ENCODE measurements around the gene OR2A42. TPM values are rescaled to one million over a fixed set of nuclear protein-coding genes. Genes with fewer than 3 reads are reported as not detected.
"Not testable (repeated sequence)": the region's sequence is repeated elsewhere in the genome, so short reads cannot be mapped to it uniquely, and the experiment has no call there.

OR2A42 gene
- polyA plus RNA-seq, 3 donors, result 0.42 TPM; not detected in 2

DNA sequence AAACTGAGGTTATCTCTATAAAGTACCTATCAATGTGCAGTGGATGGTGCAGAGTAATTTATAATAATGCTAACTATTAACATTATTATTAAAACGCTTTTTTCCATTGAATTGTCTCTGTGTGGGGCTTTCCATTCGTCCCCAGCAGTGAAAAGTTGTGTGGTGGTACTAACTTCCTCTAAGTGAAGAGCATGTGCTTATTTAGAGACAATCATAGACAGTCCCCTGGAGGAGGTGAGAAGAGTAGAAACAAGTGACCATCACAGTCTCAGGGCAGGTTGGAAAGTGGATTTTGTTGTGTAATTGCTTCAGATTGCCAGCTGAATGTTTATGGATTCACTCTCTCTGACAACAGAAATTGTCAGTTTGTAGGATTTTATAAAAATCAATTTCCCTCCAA lies 8.4 kb downstream of the OR2A42 start:
- H3K27ac ChIP-seq (ENCODE audit: low read depth, low read length), result not testable (repeated sequence)
- WGBS, 3 donors, result no CpG with 5 or more reads among the region's 2 CpGs

- 96 to 100% (median 98%) methylated on average over 1 of the region's 3 CpGs for WGBS, 3 donors
Measured at GRCh38 chr7:144228810-144229209, 10.6 kb downstream of the OR2A42 start.

DNA sequence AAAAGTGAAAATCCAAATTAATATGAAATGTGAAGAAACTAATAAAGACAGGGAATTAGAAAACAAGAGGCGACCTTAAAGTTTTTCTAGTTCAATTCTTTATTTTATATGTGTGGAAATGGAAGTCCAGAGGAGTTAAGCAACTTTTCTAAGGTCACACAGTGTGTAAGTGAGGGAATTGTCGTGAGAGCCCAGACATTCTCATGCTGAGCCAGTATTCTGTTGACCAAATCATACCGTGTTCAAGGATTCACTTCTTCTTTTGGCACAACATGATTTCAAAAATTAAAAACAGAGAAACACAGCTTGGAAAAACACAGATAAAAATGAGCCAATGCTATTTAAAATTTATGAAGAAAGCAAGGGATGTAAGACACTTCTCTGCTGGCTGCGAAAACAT lies 12.5 kb downstream of the OR2A42 start:
- not testable (repeated sequence) for H3K27ac ChIP-seq (ENCODE audit: low read depth, low read length)
- WGBS, 3 donors, result 69 to 78% (median 74%) methylated on average over 3 of the region's 4 CpGs

More at GRCh38 chr7:144228810-144229209, 10.6 kb downstream of the OR2A42 start:
- not testable (repeated sequence) for H3K27ac ChIP-seq (ENCODE audit: low read depth, low read length)

DNA sequence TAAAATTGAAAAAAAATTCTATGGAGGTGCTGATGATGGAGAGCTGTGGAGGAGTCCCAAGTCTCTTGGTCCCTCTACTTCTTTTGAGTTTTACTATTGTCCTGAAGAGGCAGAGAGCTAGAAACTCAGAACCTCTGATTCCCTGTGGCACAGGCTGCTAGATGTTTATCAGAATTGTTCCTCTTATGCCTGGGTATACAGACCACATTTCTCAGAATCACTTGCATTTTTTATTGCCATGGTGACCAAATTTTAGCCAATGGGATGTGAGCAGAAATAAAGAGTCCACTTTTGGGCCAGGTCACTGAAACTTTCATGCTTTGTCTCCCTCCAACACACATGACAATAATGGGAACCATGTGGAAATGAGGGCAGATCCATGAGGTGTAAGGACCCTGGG lies 15.7 kb downstream of the OR2A42 start:
- not testable (repeated sequence) for H3K27ac ChIP-seq (ENCODE audit: low read depth, low read length)

DNA sequence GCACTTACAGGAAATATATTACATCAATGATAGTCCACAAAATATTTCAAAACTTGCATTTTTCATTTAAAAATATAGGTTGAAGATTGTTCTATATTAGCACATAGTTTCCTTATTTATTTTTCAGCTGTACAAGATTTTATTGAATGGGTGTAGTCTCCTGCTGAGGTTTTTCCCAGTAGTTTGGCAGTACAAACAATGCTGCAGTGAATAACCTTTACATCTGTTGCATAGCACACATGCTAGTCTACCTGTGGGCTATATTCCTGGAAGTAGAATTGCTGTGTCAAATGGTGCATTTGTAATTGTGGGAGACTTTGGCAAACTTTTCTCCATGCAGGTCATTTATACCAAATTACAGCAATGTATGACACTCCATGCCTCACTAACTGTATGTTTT lies 18.9 kb downstream of the OR2A42 start:
- H3K27ac ChIP-seq (ENCODE audit: low read depth, low read length), result not testable (repeated sequence)

GRCh38 chr7:144219149-144219548 lies 20.3 kb downstream of the OR2A42 start:
- no CpG with 5 or more reads among the region's 4 CpGs for WGBS, 3 donors
- H3K27ac ChIP-seq (ENCODE audit: low read depth, low read length), result not testable (repeated sequence)

- H3K27ac ChIP-seq (ENCODE audit: low read depth, low read length), result not testable (repeated sequence)
- 97 to 99% (median 98%) methylated on average over 1 of the region's 1 CpG for WGBS, 3 donors
Measured at GRCh38 chr7:144218581-144218980, 20.8 kb downstream of the OR2A42 start.

- not testable (repeated sequence) for H3K27ac ChIP-seq (ENCODE audit: low read depth, low read length)
Measured at GRCh38 chr7:144217200-144217599, 22.2 kb downstream of the OR2A42 start.

- not testable (repeated sequence) for H3K27ac ChIP-seq (ENCODE audit: low read depth, low read length)
- WGBS, 3 donors, result no CpG with 5 or more reads among the region's 5 CpGs
Measured at GRCh38 chr7:144205306-144205705, 34.1 kb downstream of the OR2A42 start.

- no CpG with 5 or more reads among the region's 3 CpGs for WGBS, 3 donors
- not testable (repeated sequence) for H3K27ac ChIP-seq (ENCODE audit: low read depth, low read length)
Measured at GRCh38 chr7:144203086-144203485, 36.3 kb downstream of the OR2A42 start.

DNA sequence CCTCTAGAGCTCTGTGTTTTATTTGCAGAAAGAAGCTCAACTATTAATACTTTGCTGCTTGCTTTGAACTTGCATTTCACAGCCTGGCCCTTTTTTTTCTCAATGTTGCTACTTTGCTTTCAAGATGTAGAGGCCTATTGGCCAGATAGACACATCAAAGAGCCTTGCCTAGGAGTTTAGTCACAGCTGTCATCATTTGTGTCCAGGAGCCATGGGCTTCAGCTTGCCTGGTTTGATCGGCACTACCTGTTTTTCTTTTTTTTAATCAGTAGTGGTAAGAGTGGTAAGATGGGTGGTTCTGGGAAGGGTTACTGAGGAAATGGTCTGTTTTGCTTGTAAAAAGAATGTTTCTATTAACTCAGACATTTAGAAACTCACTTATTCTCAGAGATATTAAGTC lies 37.4 kb downstream of the OR2A42 start:
- WGBS, 3 donors, result no CpG with 5 or more reads among the region's 1 CpG
- H3K27ac ChIP-seq (ENCODE audit: low read depth, low read length), result not testable (repeated sequence)

DNA sequence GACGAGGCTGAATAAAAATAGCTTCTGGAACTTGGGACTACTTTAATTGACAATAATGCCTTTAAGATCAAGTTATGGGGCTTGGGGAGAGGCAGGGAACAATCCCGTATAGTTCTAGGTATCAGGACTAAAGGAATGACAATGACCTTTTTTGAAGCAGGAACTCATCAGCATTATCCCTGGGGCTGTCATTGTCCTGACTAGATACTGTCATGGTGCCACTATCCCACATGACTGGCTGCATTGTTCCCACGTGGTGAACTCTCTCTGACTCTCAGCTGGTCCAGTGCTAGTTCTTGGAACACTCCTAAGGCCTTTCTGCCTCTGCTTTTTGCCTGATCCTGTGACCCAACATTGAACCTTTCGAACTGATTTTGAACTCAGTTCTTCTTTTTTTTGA lies 40.5 kb downstream of the OR2A42 start:
- not testable (repeated sequence) for H3K27ac ChIP-seq (ENCODE audit: low read depth, low read length)

GRCh38 chr7:144195212-144195872 lies 44.1 kb downstream of the OR2A42 start, which contains the start of gene ARHGEF35:
ARHGEF35 (minus strand) TSS chr7:144195833; CDS start chr7:144188383, 7,450 bp downstream.
- 0% methylated on average over 3 to 10 of the region's 51 CpGs; no CpG with 5 or more reads in 1 of the 3 donors for WGBS, 3 donors
- H3K27ac ChIP-seq (ENCODE audit: low read depth, low read length), result not testable (repeated sequence)

More for the DNA sequence above, 40.5 kb downstream of the OR2A42 start:
- 72 to 87% (median 78%) methylated on average over 3 of the region's 4 CpGs for WGBS, 3 donors

DNA sequence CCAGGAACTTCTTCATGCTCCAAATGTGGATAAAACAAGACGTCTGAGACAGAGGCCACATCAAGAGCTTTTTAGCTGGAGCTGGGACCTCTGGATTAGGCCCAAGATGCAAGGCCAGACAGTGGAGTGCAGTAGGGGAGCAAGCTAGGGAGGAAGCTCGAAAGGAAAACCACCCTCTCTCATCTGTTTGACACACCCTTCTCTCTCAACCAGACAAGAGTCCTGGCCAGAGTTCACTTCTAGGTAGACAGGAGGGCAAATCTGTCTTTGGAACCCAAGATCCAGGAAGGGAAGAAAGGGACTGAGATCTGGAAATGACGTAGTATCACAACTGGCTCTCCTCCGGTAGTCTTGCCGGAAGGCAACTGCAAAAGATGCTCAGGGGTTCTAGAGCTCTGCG lies 45.0 kb downstream of the OR2A42 start:
- not testable (repeated sequence) for H3K27ac ChIP-seq (ENCODE audit: low read depth, low read length)
- WGBS, 3 donors, result no CpG with 5 or more reads among the region's 6 CpGs

DNA sequence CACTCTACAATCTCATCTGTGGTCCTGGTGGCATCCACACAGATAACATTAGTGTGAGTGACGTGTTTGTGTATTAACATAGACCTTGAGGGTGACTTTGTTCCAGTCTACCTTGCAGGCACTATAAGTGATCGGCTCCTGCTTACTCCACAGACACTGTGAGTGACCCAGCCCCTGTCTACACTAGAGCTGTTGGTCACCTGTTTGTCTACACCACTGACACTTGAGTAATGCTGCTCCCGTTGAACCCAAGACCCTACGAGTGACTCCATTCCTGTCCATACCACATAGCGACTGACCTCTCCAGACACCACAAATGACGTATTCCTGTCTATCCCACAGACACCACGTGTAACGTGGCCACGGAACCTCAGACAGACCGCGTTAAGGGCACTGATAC lies 45.6 kb downstream of the OR2A42 start:
- not testable (repeated sequence) for H3K27ac ChIP-seq (ENCODE audit: low read depth, low read length)
- no CpG with 5 or more reads among the region's 11 CpGs for WGBS, 3 donors

GRCh38 chr7:144188578-144189171 lies 50.7 kb downstream of the OR2A42 start:
- no CpG with 5 or more reads among the region's 3 CpGs for WGBS, 3 donors
- not testable (repeated sequence) for H3K27ac ChIP-seq (ENCODE audit: low read depth, low read length)

- not testable (repeated sequence) for H3K27ac ChIP-seq (ENCODE audit: low read depth, low read length)
- no CpG with 5 or more reads among the region's 5 CpGs for WGBS, 3 donors
Measured at GRCh38 chr7:144187848-144188247, 51.6 kb downstream of the OR2A42 start.

- not testable (repeated sequence) for H3K27ac ChIP-seq (ENCODE audit: low read depth, low read length)
- WGBS, 3 donors, result no CpG with 5 or more reads among the region's 19 CpGs
Measured at GRCh38 chr7:144183166-144183565, 56.2 kb downstream of the OR2A42 start, which contains the start of gene CTAGE4. CTAGE4 (plus strand) TSS chr7:144183466; CDS start chr7:144183504, 38 bp downstream.

DNA sequence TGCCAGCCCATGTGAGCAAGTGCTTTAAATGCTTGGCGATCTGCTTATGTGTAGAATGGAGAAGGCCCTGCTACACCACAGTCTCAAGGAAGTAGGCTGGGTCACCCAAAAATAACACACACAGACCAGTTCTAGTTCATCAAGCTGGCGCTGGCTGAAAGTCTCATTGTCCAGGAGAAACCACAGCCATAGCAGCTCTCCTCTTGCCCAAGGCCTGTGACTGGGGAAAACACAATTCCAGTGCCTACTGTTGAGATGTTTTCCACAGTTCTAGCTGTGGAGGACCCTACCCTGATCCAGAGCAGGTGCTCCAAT lies 60.3 kb downstream of the OR2A42 start:
- 58 to 73% (median 62%) methylated on average over 1 of the region's 2 CpGs for WGBS, 3 donors
- not testable (repeated sequence) for H3K27ac ChIP-seq (ENCODE audit: low read depth, low read length)

- H3K27ac ChIP-seq (ENCODE audit: low read depth, low read length), result not testable (repeated sequence)
- WGBS, 3 donors, result 29 to 49% (median 47%) methylated on average over 7 to 10 of the region's 10 CpGs
Measured at GRCh38 chr7:144178380-144179164, 60.8 kb downstream of the OR2A42 start.
